ENCODE data around the gene TBC1D9.

TBC1D9 gene

GRCh38 chr4:140718241-140718952 is 37.8 kb downstream of the TBC1D9 start:
- Histone ChIP-seq H3K27ac (ENCODE audit: low read depth, low read length) (no peak overlapping the region), H3K9me3 (ENCODE audit: insufficient read depth, low read length) (no peaks in the 10 kb centered on the region), H3K27me3 (ENCODE audit: low read length) (no peaks in the 10 kb centered on the region), H3K36me3 (ENCODE audit: low read length) (no peaks in the 10 kb centered on the region), H3K9ac (ENCODE audit: low read length) (no peak overlapping the region), H3K9me2 (replicated peaks; ENCODE audit: insufficient read depth, low read length) (no peaks in the 10 kb centered on the region), H3F3A (ENCODE audit: insufficient read depth) (no peaks in the 10 kb centered on the region), H3K79me2 (ENCODE audit: insufficient read depth, low read length) (no peaks in the 10 kb centered on the region), H4K20me1 (ENCODE audit: low read depth, low read length) (no peaks in the 10 kb centered on the region), H3K4me3 (ENCODE audit: insufficient read depth, low read length, poor library complexity, severe bottlenecking) (no peak overlapping the region), H3K4me2 (ENCODE audit: low read depth, low read length, poor library complexity, severe bottlenecking) (no peak overlapping the region), H2AFZ (ENCODE audit: low read depth, low read length, severe bottlenecking) (no peak overlapping the region)
- TF ChIP-seq CTCF (IDR thresholded peaks at IDR 0.05; ENCODE audit: insufficient read depth, low read length, poor library complexity, severe bottlenecking) = no peak
- TF ChIP-seq EZH2phosphoT487 (conservative IDR thresholded peaks at IDR 0.05; ENCODE audit: low read length) = no peak

GRCh38 chr4:140717313-140717712 is 38.9 kb downstream of the TBC1D9 start:
- Histone ChIP-seq H3K4me2 (ENCODE audit: low read depth, low read length, poor library complexity, severe bottlenecking) (no peak overlapping the region), H3K9me2 (replicated peaks; ENCODE audit: insufficient read depth, low read length) (no peaks in the 10 kb centered on the region), H3K27me3 (ENCODE audit: low read length) (no peaks in the 10 kb centered on the region), H3K4me3 (ENCODE audit: insufficient read depth, low read length, poor library complexity, severe bottlenecking) (no peak overlapping the region), H3K79me2 (ENCODE audit: insufficient read depth, low read length) (no peaks in the 10 kb centered on the region), H3F3A (ENCODE audit: insufficient read depth) (no peaks in the 10 kb centered on the region), H3K9ac (ENCODE audit: low read length) (no peak overlapping the region), H2AFZ (ENCODE audit: low read depth, low read length, severe bottlenecking) (no peak overlapping the region), H4K20me1 (ENCODE audit: low read depth, low read length) (no peaks in the 10 kb centered on the region), H3K9me3 (ENCODE audit: insufficient read depth, low read length) (no peaks in the 10 kb centered on the region), H3K36me3 (ENCODE audit: low read length) (no peaks in the 10 kb centered on the region), H3K27ac (ENCODE audit: low read depth, low read length) (no peak overlapping the region)
- no peak for TF ChIP-seq EZH2phosphoT487 (conservative IDR thresholded peaks at IDR 0.05; ENCODE audit: low read length)
- no peak for TF ChIP-seq CTCF (IDR thresholded peaks at IDR 0.05; ENCODE audit: insufficient read depth, low read length, poor library complexity, severe bottlenecking)

- no peak overlapping the region for H2AFZ ChIP-seq (ENCODE audit: low read depth, low read length, severe bottlenecking)
- H4K20me1 ChIP-seq (ENCODE audit: low read depth, low read length) = no peaks in the 10 kb centered on the region
- H3K79me2 ChIP-seq (ENCODE audit: insufficient read depth, low read length) = no peaks in the 10 kb centered on the region
- H3K27ac ChIP-seq (ENCODE audit: low read depth, low read length) = no peak overlapping the region
- no peak for TF ChIP-seq EZH2phosphoT487 (conservative IDR thresholded peaks at IDR 0.05; ENCODE audit: low read length)
- no peak for TF ChIP-seq CTCF (IDR thresholded peaks at IDR 0.05; ENCODE audit: insufficient read depth, low read length, poor library complexity, severe bottlenecking)
- no peaks in the 10 kb centered on the region for H3K9me3 ChIP-seq (ENCODE audit: insufficient read depth, low read length)
- no peak overlapping the region for H3K9ac ChIP-seq (ENCODE audit: low read length)
- no peak overlapping the region for H3K4me2 ChIP-seq (ENCODE audit: low read depth, low read length, poor library complexity, severe bottlenecking)
- H3K27me3 ChIP-seq (ENCODE audit: low read length) = no peaks in the 10 kb centered on the region
- H3K36me3 ChIP-seq (ENCODE audit: low read length) = no peaks in the 10 kb centered on the region
- H3K4me3 ChIP-seq (ENCODE audit: insufficient read depth, low read length, poor library complexity, severe bottlenecking) = no peak overlapping the region
- no peaks in the 10 kb centered on the region for H3F3A ChIP-seq (ENCODE audit: insufficient read depth)
- H3K9me2 ChIP-seq (replicated peaks; ENCODE audit: insufficient read depth, low read length) = no peaks in the 10 kb centered on the region
Observed at GRCh38 chr4:140715119-140715518, 41.1 kb downstream of the TBC1D9 start.

All from SU-DHL-6 (cell line).